CD4-positive, alpha-beta memory T cell (primary cell): Measurements from ENCODE around the gene POLN. TPM values are rescaled to one million over a fixed set of nuclear protein-coding genes. Genes with fewer than 3 reads are reported as not detected.

ENCODE experiments used
- CTCF ChIA-PET: fragments of 350-600 bp; sonication (Branson Sonifier 250); formaldehyde crosslinking; loops from one replicate; lab custom pipeline; 2021; ENCODE audit warnings: inconsistent platforms; ENCODE audit not compliant: partially characterized antibody; lab: Charles Lee
- POLR2A ChIA-PET: fragments of 350-600 bp; sonication (Branson Sonifier 250); formaldehyde crosslinking; loops from one replicate; lab custom pipeline; 2021; ENCODE audit not compliant: partially characterized antibody; lab: Charles Lee
- DNase-seq, 5 donors: peaks; one replicate each; pipeline versions ENCODE4 v3.0.0 to v3.0.0-alpha.2; 2020 to 2022; ENCODE audit warnings: mixed read lengths in 1 of 5
- H3K27ac ChIP-seq: one replicate; pipeline ENCODE4 v1.7.0; 2013; ENCODE audit warnings: low read depth, low read length
- H3K27me3 ChIP-seq: 2 replicates; pipeline ENCODE4 v1.7.0; 2013; ENCODE audit warnings: mild to moderate bottlenecking, low read length, moderate library complexity; ENCODE audit not compliant: insufficient read depth
- H3K36me3 ChIP-seq: 2 replicates; pipeline ENCODE4 v1.7.0; 2013; ENCODE audit warnings: mild to moderate bottlenecking, low read length, moderate library complexity; ENCODE audit not compliant: insufficient read depth
- H3K4me1 ChIP-seq: 2 replicates; pipeline ENCODE4 v1.7.0; 2013; ENCODE audit warnings: mild to moderate bottlenecking, low read length, moderate library complexity; ENCODE audit not compliant: insufficient read depth
- H3K4me3 ChIP-seq, 2 donors: one replicate each; pipeline ENCODE4 v1.7.0; 2013; ENCODE audit warnings: low read length in 2 of 2, mild to moderate bottlenecking in 1 of 2
- H3K9me3 ChIP-seq, 2 donors: one replicate each; pipeline ENCODE4 v1.7.0; 2013; ENCODE audit warnings: low read length in 2 of 2, control low read depth in 1 of 2; ENCODE audit not compliant: control insufficient read depth in 1 of 2
- H3K27ac Mint-ChIP-seq, 7 donors: one replicate each; pipeline ENCODE4 v1.8.0; 2020 to 2021; ENCODE audit warnings: mixed read lengths in 7 of 7, mild to moderate bottlenecking in 6 of 7, inconsistent platforms in 3 of 7, moderate library complexity in 3 of 7
- H3K27me3 Mint-ChIP-seq, 2 donors: one replicate each; pipeline ENCODE4 v1.8.0; 2020 to 2021; ENCODE audit warnings: mixed read lengths in 2 of 2
- H3K36me3 Mint-ChIP-seq, 2 donors: one replicate each; pipeline ENCODE4 v1.8.0; 2020 to 2021; ENCODE audit warnings: mixed read lengths in 2 of 2, inconsistent platforms in 1 of 2, mild to moderate bottlenecking in 1 of 2
- H3K4me1 Mint-ChIP-seq, 4 donors: one replicate each; pipeline ENCODE4 v1.8.0; 2020 to 2021; ENCODE audit warnings: mixed read lengths in 4 of 4, mild to moderate bottlenecking in 1 of 4
- H3K4me3 Mint-ChIP-seq, 8 donors: one replicate each; pipeline ENCODE4 v1.8.0; 2020 to 2021; ENCODE audit warnings: mixed read lengths in 8 of 8, mild to moderate bottlenecking in 7 of 8, moderate library complexity in 6 of 8, inconsistent platforms in 3 of 8
- H3K9me3 Mint-ChIP-seq, 8 donors: one replicate each; pipeline ENCODE4 v1.8.0; 2020 to 2021; ENCODE audit warnings: mixed read lengths in 8 of 8, mild to moderate bottlenecking in 5 of 8, inconsistent platforms in 3 of 8, moderate library complexity in 1 of 8
- intact Hi-C: fragments of 100-400 bp; cut with micrococcal nuclease; formaldehyde crosslinking; loops from one replicate; pipeline ENCODE4 v1.15.1; 2023
- polyA plus RNA-seq, 2 donors: library from polyadenylated mRNA; unstranded; fragments of 300-500 nt; fragmentation: Illumina TruSeq; gene quantifications; one replicate each; pipeline ENCODE4 v1.2.3, GENCODE V29; 2021
- total RNA-seq, 2 experiments: library from RNA; stranded (reverse); gene quantifications; one replicate each; pipeline ENCODE4 v1.2.3, GENCODE V29; 2021

Gene POLN
- total and polyA plus RNA-seq, 4 experiments from 2014 or later = 0.24 to 4.4 (median 2.8) TPM

DNA sequence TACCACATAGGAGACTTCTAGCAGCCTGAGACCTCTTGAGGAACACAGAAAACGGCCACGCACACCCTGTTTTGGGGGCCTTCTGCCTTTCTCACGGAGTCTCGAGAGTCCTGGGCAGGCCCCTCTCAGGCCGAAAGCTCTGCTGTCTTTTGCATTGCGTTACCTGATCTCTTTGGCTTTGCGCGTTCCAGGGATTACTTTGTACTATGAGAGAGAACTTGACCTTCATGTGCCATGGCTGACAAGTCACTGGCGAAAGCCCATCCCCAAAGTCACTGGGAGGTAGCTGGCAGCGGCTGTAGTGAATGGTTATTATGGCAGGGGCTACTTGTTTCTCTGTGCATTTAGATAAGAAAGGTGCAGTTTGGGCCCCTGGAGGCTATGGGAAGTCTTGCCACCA, 190.8 kb downstream of the POLN start:
- H3K27ac ChIP-seq = no peak overlapping the region
- Mint-ChIP-seq H3K27ac (no peak overlapping the region), H3K4me3 (no peak overlapping the region), H3K4me1 (no peaks in the 10 kb centered on the region), H3K9me3 (no peaks in the 10 kb centered on the region), H3K27me3 (peaks cover 23 to 34% of the 10 kb centered on the region in 2 donors), H3K36me3 (no peaks in the 10 kb centered on the region)
- H3K4me1 ChIP-seq = no peaks in the 10 kb centered on the region
- no peaks in the 10 kb centered on the region for H3K9me3 ChIP-seq
- ChIA-PET POLR2A (no interaction called here), CTCF (interaction anchor here (1.1 kb wide), 1 partner anchor 14 kb away, joined by 3 read pairs; no protein-coding TSS in a partner anchor)
- no peaks in the 10 kb centered on the region for H3K36me3 ChIP-seq
- DNase-seq = no peak
- no peaks in the 10 kb centered on the region for H3K27me3 ChIP-seq
- no peak overlapping the region for H3K4me3 ChIP-seq
- intact Hi-C loops = no loop called here

DNA sequence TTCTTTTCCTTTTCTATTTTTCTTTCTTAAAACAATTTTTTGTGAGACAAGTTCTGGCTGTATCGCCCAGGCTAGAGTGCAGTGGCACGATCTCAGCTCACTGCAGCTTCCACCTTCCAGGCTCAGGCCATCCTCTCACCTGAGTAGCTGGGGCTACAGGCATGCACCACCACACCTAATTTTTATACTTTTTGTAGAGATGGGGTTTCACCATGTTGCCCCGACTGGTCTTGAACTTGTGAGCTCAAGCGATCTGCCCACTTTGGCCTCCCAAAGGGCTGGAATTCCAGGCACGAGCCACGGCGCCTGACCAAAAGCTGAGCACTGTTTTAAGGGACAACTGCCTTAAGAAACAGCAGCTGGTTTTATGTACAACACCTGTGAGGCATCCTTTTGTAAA, 192.1 kb downstream of the POLN start:
- Mint-ChIP-seq H3K9me3 (no peaks in the 10 kb centered on the region), H3K36me3 (no peaks in the 10 kb centered on the region), H3K27me3 (peaks cover 18 to 38% of the 10 kb centered on the region in 2 donors), H3K4me3 (no peak overlapping the region), H3K27ac (no peak overlapping the region), H3K4me1 (no peaks in the 10 kb centered on the region)
- Histone ChIP-seq H3K27me3 (no peaks in the 10 kb centered on the region), H3K27ac (no peak overlapping the region), H3K9me3 (no peaks in the 10 kb centered on the region), H3K4me3 (no peak overlapping the region), H3K4me1 (no peaks in the 10 kb centered on the region), H3K36me3 (no peaks in the 10 kb centered on the region)
- ChIA-PET POLR2A (no interaction called here), CTCF (interaction anchor here (1.1 kb wide), 1 partner anchor 14 kb away, joined by 3 read pairs; no protein-coding TSS in a partner anchor)
- DNase-seq = no peak
- intact Hi-C loops = no loop called here

DNA sequence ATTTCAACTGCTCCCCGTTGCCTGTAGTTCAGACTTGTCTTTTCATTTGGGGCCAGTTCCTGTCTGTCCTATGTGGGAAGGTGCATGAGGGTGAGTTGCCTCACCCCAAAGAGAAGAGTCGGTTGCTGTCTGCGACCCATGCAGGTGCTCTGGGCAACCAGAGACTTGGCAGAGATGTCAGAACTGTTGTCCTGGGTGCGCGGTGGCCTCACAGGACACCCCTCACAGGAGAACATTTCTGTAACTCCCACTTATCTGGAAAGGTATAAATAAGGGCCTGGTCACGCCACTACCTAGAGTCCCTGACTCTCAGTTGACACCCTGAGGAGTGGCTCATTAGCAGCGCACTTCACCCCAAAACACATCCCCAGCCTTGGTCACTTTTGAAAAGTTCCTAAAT, 192.5 kb downstream of the POLN start:
- POLR2A ChIA-PET = no interaction called here
- H3K27me3 ChIP-seq = no peaks in the 10 kb centered on the region
- CTCF ChIA-PET = interaction anchor here (1.1 kb wide), 1 partner anchor 13 kb away, joined by 3 read pairs; no protein-coding TSS in a partner anchor
- H3K4me3 Mint-ChIP-seq = no peak overlapping the region
- H3K4me1 Mint-ChIP-seq = no peaks in the 10 kb centered on the region
- no peak overlapping the region for H3K27ac Mint-ChIP-seq
- H3K36me3 ChIP-seq = no peaks in the 10 kb centered on the region
- H3K36me3 Mint-ChIP-seq = no peaks in the 10 kb centered on the region
- H3K4me3 ChIP-seq = no peak overlapping the region
- no peaks in the 10 kb centered on the region for H3K9me3 ChIP-seq
- H3K4me1 ChIP-seq = no peaks in the 10 kb centered on the region
- peaks cover 18 to 38% of the 10 kb centered on the region in 2 donors for H3K27me3 Mint-ChIP-seq
- intact Hi-C loops = no loop called here
- no peaks in the 10 kb centered on the region for H3K9me3 Mint-ChIP-seq
- no peak for DNase-seq
- no peak overlapping the region for H3K27ac ChIP-seq

DNA sequence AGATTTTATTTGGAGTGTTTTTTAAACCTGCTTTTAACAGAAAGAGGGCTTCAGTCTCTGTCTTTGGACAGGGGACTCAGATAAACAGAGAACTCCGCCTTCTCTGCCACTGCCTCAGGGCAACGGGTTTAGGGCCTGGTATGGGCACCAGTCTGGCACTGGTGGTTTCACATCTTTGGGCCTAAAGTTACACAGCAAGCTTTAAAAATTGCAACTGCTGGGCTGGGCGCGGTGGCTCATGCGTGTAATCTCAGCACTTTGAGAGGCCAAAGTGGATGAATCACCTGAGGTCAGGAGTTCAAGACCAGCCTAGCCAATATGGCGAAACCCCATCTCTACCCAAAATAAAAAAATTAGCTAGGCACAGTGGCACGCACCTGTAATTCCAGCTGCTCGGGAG, 193.1 kb downstream of the POLN start:
- CTCF ChIA-PET = interaction anchor here (1.1 kb wide), 1 partner anchor 13 kb away, joined by 3 read pairs; no protein-coding TSS in a partner anchor
- intact Hi-C loops = no loop called here
- no peaks in the 10 kb centered on the region for H3K9me3 ChIP-seq

DNA sequence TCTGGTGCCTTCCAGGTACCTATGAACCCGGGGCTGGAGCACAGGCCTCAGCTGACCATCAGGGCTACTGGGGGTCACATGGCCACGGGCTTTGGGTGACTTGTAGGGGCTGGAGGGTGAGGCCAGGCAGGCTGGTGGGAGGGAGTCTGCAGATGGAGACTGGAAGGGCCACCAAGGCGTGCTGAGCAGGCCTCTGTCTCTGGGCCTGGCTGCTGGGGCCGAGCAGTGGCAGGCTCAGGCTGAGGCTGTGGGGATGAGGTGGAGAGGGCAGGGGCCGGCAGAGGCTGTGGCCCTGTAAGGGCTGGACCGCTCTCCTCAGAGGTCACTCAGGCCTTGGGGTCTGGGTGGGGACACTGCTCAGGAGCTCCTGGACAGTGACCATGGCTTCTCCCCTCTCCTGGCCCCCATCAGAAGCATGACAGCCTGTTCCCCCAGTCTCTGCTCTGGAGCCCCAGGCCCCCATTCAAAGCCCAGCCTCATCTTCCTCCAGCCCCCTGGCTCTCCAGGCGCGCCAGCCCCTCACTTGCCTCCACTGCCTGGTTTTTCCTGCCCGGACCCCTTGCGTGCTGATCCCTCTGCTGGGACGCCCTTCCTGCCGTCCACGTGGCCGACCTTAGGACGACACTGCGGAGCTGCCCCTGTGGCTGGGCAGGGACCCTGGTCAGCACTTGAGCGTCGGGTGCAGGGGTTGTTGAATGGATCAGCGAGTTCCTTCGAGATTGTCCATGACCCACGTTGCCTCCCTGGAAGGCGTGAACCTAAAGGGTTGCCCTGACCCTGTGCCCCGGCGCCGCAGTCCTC, 193.9 kb downstream of the POLN start:
- Histone ChIP-seq H3K9me3 (no peaks in the 10 kb centered on the region), H3K36me3 (no peaks in the 10 kb centered on the region), H3K4me1 (peaks cover under 1% of the 10 kb centered on the region), H3K27ac (no peak overlapping the region), H3K27me3 (no peaks in the 10 kb centered on the region), H3K4me3 (no peak overlapping the region)
- Mint-ChIP-seq H3K9me3 (no peaks in the 10 kb centered on the region), H3K4me1 (no peaks in the 10 kb centered on the region), H3K36me3 (no peaks in the 10 kb centered on the region), H3K27me3 (peaks cover 15 to 33% of the 10 kb centered on the region in 2 donors), H3K4me3 (no peak overlapping the region), H3K27ac (no peak overlapping the region)
- ChIA-PET CTCF (no interaction called here), POLR2A (no interaction called here)
- intact Hi-C loops = no loop called here
- no peak for DNase-seq

More for the DNA sequence above, 193.1 kb downstream of the POLN start:
- Mint-ChIP-seq H3K4me3 (no peak overlapping the region), H3K4me1 (no peaks in the 10 kb centered on the region), H3K27me3 (peaks cover 15 to 34% of the 10 kb centered on the region in 2 donors), H3K27ac (no peak overlapping the region), H3K9me3 (no peaks in the 10 kb centered on the region), H3K36me3 (no peaks in the 10 kb centered on the region)
- POLR2A ChIA-PET = no interaction called here
- DNase-seq = no peak
- Histone ChIP-seq H3K27ac (no peak overlapping the region), H3K4me1 (no peaks in the 10 kb centered on the region), H3K27me3 (no peaks in the 10 kb centered on the region), H3K4me3 (no peak overlapping the region), H3K36me3 (no peaks in the 10 kb centered on the region)

DNA sequence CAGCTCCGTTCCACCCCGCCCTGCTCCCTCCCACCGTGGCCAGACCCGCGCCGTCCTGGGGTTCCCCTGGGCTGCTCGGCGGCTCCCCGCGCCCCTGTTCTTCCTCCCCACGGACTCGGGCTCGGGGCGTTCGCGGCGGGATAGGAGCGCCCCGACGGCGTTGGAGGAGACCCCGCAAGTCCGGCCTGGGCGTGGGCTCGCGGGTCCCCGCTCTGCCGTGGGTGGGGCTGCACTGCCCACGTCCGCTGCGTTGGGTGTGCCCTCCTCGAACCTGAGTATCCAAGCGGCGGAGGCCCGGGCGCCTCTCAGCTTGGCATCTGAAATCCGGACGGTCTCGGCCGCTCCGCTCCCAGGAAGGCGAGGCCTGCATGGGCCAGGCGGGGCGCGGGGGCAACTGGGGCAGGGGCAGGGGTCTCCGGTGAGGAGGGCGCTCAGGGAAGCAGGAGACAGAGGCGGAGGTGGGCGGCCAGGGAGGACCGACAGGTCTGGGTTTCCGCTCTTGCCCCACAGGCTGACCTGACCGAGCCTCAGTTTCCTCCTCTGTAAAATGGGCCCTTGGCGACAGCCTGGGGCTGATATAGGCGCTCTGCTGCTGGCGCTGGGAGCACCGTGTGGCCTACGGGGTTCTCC, 194.8 kb downstream of the POLN start:
- Histone ChIP-seq H3K9me3 (no peaks in the 10 kb centered on the region), H3K36me3 (no peaks in the 10 kb centered on the region), H3K4me3 (no peak overlapping the region), H3K4me1 (peaks cover 5% of the 10 kb centered on the region), H3K27me3 (no peaks in the 10 kb centered on the region), H3K27ac (no peak overlapping the region)
- intact Hi-C loops = no loop called here
- Mint-ChIP-seq H3K36me3 (no peaks in the 10 kb centered on the region), H3K27me3 (peaks cover 13 to 28% of the 10 kb centered on the region in 2 donors), H3K9me3 (no peaks in the 10 kb centered on the region), H3K27ac (no peak overlapping the region), H3K4me3 (no peak overlapping the region), H3K4me1 (peaks cover 0 to 1% (median 0%) of the 10 kb centered on the region in 4 donors)
- ChIA-PET CTCF (no interaction called here), POLR2A (no interaction called here)
- DNase-seq = no peak
